HG03066 (cell line): Measurements from ENCODE around the gene GLIS2.

Source experiments
- ATAC-seq: cut with Tn5 transposase; IDR thresholded peaks from one replicate; pipeline ENCODE4 v1.9.1; 2021; ENCODE audit warnings: low read depth; ENCODE audit not compliant: unreplicated experiment

GLIS2 gene

DNA sequence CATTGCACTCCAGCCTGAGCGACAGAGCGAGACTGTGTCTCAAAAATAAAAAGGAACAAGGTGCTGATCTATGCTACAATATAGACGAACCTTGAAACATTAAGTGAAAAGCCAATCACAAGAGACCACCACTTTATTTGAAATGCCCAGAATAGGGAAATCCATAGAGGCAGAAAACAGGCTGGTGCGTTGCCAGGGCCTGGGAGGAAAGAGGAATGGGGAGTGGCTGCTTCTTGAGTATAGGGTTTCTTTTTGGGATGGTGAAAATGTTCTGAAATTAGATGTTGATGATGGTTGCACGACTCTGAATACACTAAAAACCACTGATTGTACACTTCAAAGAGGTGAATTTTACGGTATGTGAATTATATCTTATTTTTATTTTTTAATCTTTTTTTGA lies 20.3 kb upstream of the GLIS2 start:
- no peak for ATAC-seq

DNA sequence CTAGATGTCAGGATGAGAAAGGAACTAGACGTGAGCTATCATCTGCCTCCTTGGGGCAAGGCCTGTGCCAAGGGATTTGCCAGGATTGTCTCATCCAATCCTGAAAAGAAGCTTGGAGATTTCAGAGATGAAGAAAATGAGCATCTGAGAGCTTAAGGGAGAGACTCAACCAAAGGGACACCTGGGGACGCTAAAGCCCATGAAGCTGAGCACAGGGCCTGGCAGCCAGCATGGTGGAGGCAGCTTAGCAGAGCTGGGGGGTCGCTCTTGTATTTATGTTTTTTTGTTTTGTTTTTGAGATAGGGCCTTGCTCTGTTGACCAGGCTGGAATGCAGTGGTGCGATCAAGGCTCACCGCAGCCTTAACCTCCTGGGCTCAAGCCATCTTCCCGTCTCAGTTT lies 18.4 kb upstream of the GLIS2 start:
- no peak for ATAC-seq

GRCh38 chr16:4298761-4299522 lies 16.9 kb upstream of the GLIS2 start:
- no peak for ATAC-seq

DNA sequence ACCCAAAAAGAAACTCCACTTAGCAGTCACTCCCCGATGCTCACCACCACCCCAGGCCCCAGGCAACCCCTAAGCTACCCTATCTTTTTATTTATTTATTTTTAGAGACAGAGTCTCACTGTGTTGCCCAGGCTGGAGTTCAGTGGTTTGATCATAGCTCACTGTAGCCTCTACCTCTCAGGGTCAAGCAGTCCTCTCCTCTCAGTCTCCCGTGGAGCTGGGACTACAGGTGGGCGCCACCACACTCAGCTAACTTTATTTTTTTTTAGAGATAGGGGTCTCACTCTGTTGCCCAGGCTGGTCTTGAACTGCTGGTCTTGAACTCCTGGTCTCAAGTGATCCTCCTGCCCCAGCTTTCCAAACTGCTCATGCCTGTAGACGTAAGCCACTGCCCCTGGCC lies 14.7 kb upstream of the GLIS2 start:
- no peak for ATAC-seq

- no peak for ATAC-seq
These were observed 13.9 kb upstream of the GLIS2 start for GRCh38 chr16:4301968-4302367.

GRCh38 chr16:4303973-4304372 lies 11.9 kb upstream of the GLIS2 start:
- ATAC-seq: no peak

- no peak for ATAC-seq
These were observed 9.2 kb upstream of the GLIS2 start for GRCh38 chr16:4306470-4307214.

- ATAC-seq: peak; percentile 81
These were observed 8.4 kb upstream of the GLIS2 start for GRCh38 chr16:4307215-4308037.

GRCh38 chr16:4309102-4309832 lies 6.6 kb upstream of the GLIS2 start:
- no peak for ATAC-seq

DNA sequence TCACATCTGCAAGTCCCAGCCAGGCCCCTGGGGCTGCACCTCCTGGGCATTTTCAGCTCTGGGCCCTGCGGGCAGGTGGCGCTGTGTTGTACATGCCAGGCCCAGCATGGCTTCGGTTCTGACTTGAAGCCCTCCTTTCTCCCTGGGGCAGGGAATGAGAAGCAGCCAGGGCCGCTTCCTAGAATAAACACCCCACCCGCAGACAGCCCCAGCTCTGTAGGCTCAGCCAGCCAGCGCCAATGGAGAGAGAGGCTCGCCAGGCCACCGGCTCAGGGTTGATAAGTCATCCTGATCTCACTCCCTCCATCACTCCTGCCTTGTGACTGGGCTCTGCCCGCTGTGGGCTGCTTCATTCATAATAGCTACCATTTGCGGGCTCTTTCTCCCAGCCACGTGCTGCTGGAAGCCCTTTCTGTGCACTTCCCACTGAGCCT lies 6.0 kb upstream of the GLIS2 start:
- ATAC-seq: no peak

- ATAC-seq: no peak
These were observed 2.0 kb upstream of the GLIS2 start for GRCh38 chr16:4313563-4314531.

- no peak for ATAC-seq
These were observed 1.2 kb upstream of the GLIS2 start for GRCh38 chr16:4314532-4315185.

- no peak for ATAC-seq
These were observed 419 bp downstream of the GLIS2 start for GRCh38 chr16:4316108-4316863.

- no peak for ATAC-seq
These were observed 1.1 kb downstream of the GLIS2 start for GRCh38 chr16:4316864-4317531.

- no peak for ATAC-seq
These were observed 1.9 kb downstream of the GLIS2 start for GRCh38 chr16:4317532-4318450.

- no peak for ATAC-seq
These were observed 2.6 kb downstream of the GLIS2 start for GRCh38 chr16:4318451-4318910.
